Activated CD4-positive, alpha-beta T cell treated with anti-CD3 and anti-CD28 coated beads, Interleukin-2, amount 10 ng/mL, durations not matched to agents 24 days and 14 days (primary cell): ENCODE results near the gene CNOT6L. TPM values are rescaled to one million over a fixed set of nuclear protein-coding genes. Genes with fewer than 3 reads are reported as not detected.
A peak's percentile ranks its signal among the peaks of the same experiment; 100 is the strongest.

Experiments
- DNase-seq: peaks from one replicate; pipeline ENCODE4 v3.0.0; 2022
- H3K27ac Mint-ChIP-seq: one replicate; pipeline ENCODE4 v1.8.0; 2022; ENCODE audit warnings: mild to moderate bottlenecking, mixed read lengths
- H3K27me3 Mint-ChIP-seq: one replicate; pipeline ENCODE4 v1.8.0; 2022; ENCODE audit warnings: mixed read lengths
- H3K36me3 Mint-ChIP-seq: one replicate; pipeline ENCODE4 v1.8.0; 2022; ENCODE audit warnings: low read depth, mild to moderate bottlenecking, mixed read lengths
- H3K4me1 Mint-ChIP-seq: one replicate; pipeline ENCODE4 v1.8.0; 2021; ENCODE audit warnings: mixed read lengths
- H3K4me3 Mint-ChIP-seq: one replicate; pipeline ENCODE4 v1.8.0; 2022; ENCODE audit warnings: mild to moderate bottlenecking, moderate library complexity, mixed read lengths
- H3K9me3 Mint-ChIP-seq: one replicate; pipeline ENCODE4 v1.8.0; 2021; ENCODE audit warnings: mixed read lengths
- intact Hi-C: fragments of 100-400 bp; cut with micrococcal nuclease; formaldehyde crosslinking; loops from one replicate; pipeline ENCODE4 v1.15.1; 2023
- total RNA-seq: library from RNA; stranded (reverse); gene quantifications from 2 replicates; pipeline ENCODE4 v1.2.3, GENCODE V29; 2022

Gene CNOT6L
- total RNA-seq, 1 donor from 2014 or later: 105 TPM

DNA sequence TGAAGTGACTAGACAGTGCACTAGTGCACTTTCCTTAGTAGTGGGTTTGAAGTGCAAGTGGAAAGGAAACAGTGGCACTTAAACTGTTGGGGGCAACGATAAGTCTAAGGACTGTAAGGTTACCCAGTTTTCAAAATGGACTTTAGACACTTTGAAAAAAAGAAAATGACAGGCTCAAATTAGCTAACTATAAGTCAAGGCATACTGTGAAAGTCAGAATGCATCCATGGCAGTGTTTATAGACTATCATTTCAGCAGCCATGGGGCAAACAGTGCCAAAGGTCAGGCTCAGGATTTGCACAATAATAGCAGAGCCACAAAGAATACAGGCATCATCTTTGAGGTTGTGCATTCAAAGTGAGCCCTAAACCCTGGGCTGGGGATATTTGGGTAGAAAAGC is 109.1 kb downstream of the CNOT6L start:
- Mint-ChIP-seq H3K27ac (no peak overlapping the region), H3K9me3 (peaks cover 7% of the 10 kb centered on the region), H3K4me1 (peaks cover 5% of the 10 kb centered on the region), H3K27me3 (no peaks in the 10 kb centered on the region), H3K36me3 (peaks cover 24% of the 10 kb centered on the region), H3K4me3 (no peak overlapping the region)
- intact Hi-C loops: no loop called here
- no peak for DNase-seq

DNA sequence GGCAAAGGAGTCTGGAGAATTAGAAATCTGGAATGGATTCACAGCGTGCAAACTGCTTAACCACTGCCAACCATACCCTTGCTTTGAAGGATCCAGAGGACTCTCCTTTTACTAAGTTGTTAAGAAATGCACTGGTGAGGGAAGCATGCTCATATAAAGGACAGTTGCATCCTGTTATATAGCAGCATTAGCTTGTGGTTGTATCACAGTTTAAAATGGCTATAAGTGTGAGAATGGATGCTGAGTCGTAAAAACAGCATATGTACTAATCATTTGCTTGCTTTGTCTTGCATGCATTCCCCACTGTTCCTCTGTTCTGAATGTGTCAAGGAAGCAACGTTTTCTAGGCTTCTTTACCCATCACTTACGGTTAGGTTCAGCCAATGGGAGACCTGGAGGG is 112.5 kb downstream of the CNOT6L start:
- Mint-ChIP-seq H3K4me3 (no peak overlapping the region), H3K27me3 (peaks cover 11% of the 10 kb centered on the region), H3K4me1 (peaks cover 1% of the 10 kb centered on the region), H3K27ac (no peak overlapping the region), H3K9me3 (no peaks in the 10 kb centered on the region), H3K36me3 (peaks cover 8% of the 10 kb centered on the region)
- DNase-seq: no peak
- intact Hi-C loops: no loop called here

GRCh38 chr4:77703666-77704065 is 115.5 kb downstream of the CNOT6L start:
- intact Hi-C loops: no loop called here
- H3K36me3 Mint-ChIP-seq: no peaks in the 10 kb centered on the region
- H3K27ac Mint-ChIP-seq: no peak overlapping the region
- peaks cover 16% of the 10 kb centered on the region for H3K27me3 Mint-ChIP-seq
- H3K4me3 Mint-ChIP-seq: no peak overlapping the region
- H3K9me3 Mint-ChIP-seq: no peaks in the 10 kb centered on the region
- H3K4me1 Mint-ChIP-seq: peaks cover 1% of the 10 kb centered on the region
- no peak for DNase-seq

GRCh38 chr4:77701121-77701520 is 118.0 kb downstream of the CNOT6L start:
- Mint-ChIP-seq H3K36me3 (no peaks in the 10 kb centered on the region), H3K4me3 (no peak overlapping the region), H3K9me3 (no peaks in the 10 kb centered on the region), H3K4me1 (no peaks in the 10 kb centered on the region), H3K27me3 (peaks cover 16% of the 10 kb centered on the region), H3K27ac (no peak overlapping the region)
- intact Hi-C loops: no loop called here
- DNase-seq: no peak

- no peak overlapping the region for H3K27ac Mint-ChIP-seq
- H3K27me3 Mint-ChIP-seq: peaks cover 16% of the 10 kb centered on the region
- no peak overlapping the region for H3K4me3 Mint-ChIP-seq
- H3K36me3 Mint-ChIP-seq: no peaks in the 10 kb centered on the region
- H3K4me1 Mint-ChIP-seq: no peaks in the 10 kb centered on the region
- H3K9me3 Mint-ChIP-seq: peaks cover 2% of the 10 kb centered on the region
- no peak for DNase-seq
- intact Hi-C loops: loop anchor here (10.0 kb wide), 1 partner anchor 315 kb away; no protein-coding TSS in a partner anchor
Measured at GRCh38 chr4:77699731-77700210, 119.4 kb downstream of the CNOT6L start.

DNA sequence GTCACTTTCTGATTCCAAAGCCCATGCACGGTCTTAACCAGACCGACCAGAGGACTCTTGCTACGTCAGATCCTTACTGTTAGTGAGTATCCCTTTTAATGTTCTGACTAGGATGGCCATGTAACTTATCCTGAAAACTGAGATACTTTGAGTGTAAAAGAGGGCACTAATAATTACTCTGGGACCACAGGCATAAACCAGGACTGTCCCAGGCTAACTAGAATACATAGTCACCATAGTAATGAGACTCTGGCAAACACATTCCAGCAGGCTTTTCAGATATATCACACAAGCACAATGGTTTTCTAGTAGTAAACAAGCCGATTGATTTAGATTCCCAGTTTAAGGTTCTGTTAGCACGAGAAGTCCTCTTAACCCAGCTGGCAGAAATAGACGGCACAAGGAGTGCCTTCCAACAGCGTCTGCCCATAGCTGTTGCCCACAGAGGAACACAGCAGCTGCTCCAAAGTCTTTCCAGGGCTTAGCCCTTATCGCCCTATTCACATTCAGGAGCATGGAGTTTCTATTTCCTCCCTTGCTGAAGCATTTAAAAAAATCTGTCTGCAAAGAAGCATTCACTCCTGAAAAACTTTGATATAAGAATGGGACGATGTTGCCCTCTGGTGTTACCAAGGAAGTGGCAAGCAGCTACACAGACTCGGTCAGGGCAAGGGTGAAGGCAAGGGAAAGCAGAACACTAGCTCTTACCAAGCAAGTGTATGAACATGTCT is 121.1 kb downstream of the CNOT6L start:
- H3K4me3 Mint-ChIP-seq: no peak overlapping the region
- H3K27me3 Mint-ChIP-seq: peaks cover 13% of the 10 kb centered on the region
- peaks cover 7% of the 10 kb centered on the region for H3K9me3 Mint-ChIP-seq
- intact Hi-C loops: loop anchor here (10.0 kb wide), 1 partner anchor 313 kb away; no protein-coding TSS in a partner anchor
- no peak overlapping the region for H3K27ac Mint-ChIP-seq
- no peaks in the 10 kb centered on the region for H3K36me3 Mint-ChIP-seq
- no peaks in the 10 kb centered on the region for H3K4me1 Mint-ChIP-seq
- DNase-seq: peak; percentile 57

DNA sequence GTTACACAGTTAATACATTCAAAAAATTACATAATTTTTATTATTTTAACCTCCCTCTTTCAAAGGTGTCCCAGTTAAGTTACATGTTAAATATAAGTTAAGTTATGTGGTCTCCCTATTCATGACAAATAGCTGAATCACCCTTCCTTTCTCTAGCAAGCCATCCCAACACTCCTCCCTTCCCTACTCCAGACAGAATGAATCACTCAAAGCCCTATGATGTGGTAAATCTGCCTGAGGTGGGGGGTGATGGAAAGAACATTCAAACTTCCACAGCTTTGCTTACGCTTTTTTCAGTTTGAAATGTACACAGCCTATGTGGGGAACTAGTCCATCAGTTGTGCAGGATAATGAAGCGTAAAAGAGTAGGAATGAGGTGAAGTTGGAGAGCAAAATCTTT is 123.4 kb downstream of the CNOT6L start:
- no peak for DNase-seq
- intact Hi-C loops: loop anchor here (10.0 kb wide), 1 partner anchor 311 kb away; no protein-coding TSS in a partner anchor
- Mint-ChIP-seq H3K9me3 (peaks cover 7% of the 10 kb centered on the region), H3K4me3 (no peak overlapping the region), H3K4me1 (no peaks in the 10 kb centered on the region), H3K27ac (no peak overlapping the region), H3K27me3 (peaks cover 5% of the 10 kb centered on the region), H3K36me3 (no peaks in the 10 kb centered on the region)

- Mint-ChIP-seq H3K9me3 (peaks cover 7% of the 10 kb centered on the region), H3K27me3 (peaks cover 4% of the 10 kb centered on the region), H3K4me3 (no peak overlapping the region), H3K4me1 (no peaks in the 10 kb centered on the region), H3K27ac (no peak overlapping the region), H3K36me3 (no peaks in the 10 kb centered on the region)
- intact Hi-C loops: loop anchor here (10.0 kb wide), 1 partner anchor 308 kb away; no protein-coding TSS in a partner anchor
- DNase-seq: no peak
Measured at GRCh38 chr4:77692847-77693432, 126.2 kb downstream of the CNOT6L start.

GRCh38 chr4:77681792-77682191 is 137.4 kb downstream of the CNOT6L start:
- intact Hi-C loops: no loop called here
- H3K4me1 Mint-ChIP-seq: no peaks in the 10 kb centered on the region
- H3K36me3 Mint-ChIP-seq: no peaks in the 10 kb centered on the region
- no peak overlapping the region for H3K27ac Mint-ChIP-seq
- H3K9me3 Mint-ChIP-seq: peaks cover 23% of the 10 kb centered on the region
- DNase-seq: no peak
- peaks cover 21% of the 10 kb centered on the region for H3K27me3 Mint-ChIP-seq
- no peak overlapping the region for H3K4me3 Mint-ChIP-seq

DNA sequence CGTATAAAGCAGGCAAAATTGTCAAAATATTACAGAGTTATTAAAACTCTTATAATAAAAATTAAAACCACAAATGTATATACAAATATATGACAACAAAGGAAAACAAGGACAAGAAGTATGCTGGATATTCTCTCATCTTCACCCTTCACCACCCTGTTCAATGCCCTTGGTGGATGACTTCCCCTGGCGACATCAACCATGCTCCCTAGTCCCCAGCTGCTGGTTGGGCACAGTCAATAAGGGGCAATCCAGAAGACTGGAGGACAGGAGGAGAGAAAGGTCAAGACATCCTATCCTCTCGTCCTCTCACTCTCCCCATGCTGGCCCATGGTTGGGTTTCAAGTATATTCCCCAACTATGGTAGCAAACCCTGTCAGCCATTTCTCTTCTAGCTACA is 142.3 kb downstream of the CNOT6L start:
- intact Hi-C loops: no loop called here
- H3K36me3 Mint-ChIP-seq: no peaks in the 10 kb centered on the region
- no peak overlapping the region for H3K27ac Mint-ChIP-seq
- no peak overlapping the region for H3K4me3 Mint-ChIP-seq
- peaks cover 6% of the 10 kb centered on the region for H3K9me3 Mint-ChIP-seq
- no peak for DNase-seq
- H3K27me3 Mint-ChIP-seq: peaks cover 11% of the 10 kb centered on the region
- no peaks in the 10 kb centered on the region for H3K4me1 Mint-ChIP-seq

GRCh38 chr4:77671051-77671450 is 148.1 kb downstream of the CNOT6L start:
- H3K36me3 Mint-ChIP-seq: no peaks in the 10 kb centered on the region
- no peaks in the 10 kb centered on the region for H3K9me3 Mint-ChIP-seq
- no peaks in the 10 kb centered on the region for H3K27me3 Mint-ChIP-seq
- no peak overlapping the region for H3K27ac Mint-ChIP-seq
- H3K4me1 Mint-ChIP-seq: no peaks in the 10 kb centered on the region
- intact Hi-C loops: no loop called here
- no peak for DNase-seq
- H3K4me3 Mint-ChIP-seq: no peak overlapping the region

DNA sequence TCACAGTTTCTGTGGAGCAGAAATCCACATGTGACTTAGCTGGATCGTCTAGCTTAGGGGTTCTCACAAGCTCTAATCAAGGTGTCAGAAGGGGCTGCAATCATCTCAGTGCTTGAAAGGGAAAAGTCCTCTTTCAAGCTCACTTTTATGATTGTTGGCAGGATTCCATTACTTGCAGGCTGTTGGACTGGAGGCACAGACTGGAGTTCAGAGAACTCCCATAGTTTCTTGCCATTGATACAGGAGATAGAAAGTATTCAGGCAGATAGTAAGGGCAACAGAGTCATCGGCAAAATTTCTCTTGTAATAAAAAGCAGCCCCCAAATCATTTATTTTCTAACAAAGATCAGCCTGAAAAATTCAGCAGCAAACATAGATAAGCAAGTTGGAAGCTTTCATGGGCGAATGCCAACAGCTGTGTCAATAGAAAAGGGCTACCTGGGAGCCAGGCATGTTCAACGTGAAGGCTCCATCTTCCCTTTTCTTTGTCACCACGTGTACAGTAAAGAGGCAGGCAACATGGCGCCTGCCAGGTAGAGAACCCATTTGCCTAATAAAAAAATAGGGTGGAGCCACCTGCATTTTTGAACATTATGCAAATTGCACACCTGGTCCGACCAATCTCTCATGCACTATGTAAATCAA is 149.1 kb downstream of the CNOT6L start:
- Mint-ChIP-seq H3K27me3 (peaks cover under 1% of the 10 kb centered on the region), H3K4me1 (no peaks in the 10 kb centered on the region), H3K27ac (no peak overlapping the region), H3K36me3 (no peaks in the 10 kb centered on the region), H3K4me3 (no peak overlapping the region), H3K9me3 (no peaks in the 10 kb centered on the region)
- intact Hi-C loops: no loop called here
- DNase-seq: no peak

DNA sequence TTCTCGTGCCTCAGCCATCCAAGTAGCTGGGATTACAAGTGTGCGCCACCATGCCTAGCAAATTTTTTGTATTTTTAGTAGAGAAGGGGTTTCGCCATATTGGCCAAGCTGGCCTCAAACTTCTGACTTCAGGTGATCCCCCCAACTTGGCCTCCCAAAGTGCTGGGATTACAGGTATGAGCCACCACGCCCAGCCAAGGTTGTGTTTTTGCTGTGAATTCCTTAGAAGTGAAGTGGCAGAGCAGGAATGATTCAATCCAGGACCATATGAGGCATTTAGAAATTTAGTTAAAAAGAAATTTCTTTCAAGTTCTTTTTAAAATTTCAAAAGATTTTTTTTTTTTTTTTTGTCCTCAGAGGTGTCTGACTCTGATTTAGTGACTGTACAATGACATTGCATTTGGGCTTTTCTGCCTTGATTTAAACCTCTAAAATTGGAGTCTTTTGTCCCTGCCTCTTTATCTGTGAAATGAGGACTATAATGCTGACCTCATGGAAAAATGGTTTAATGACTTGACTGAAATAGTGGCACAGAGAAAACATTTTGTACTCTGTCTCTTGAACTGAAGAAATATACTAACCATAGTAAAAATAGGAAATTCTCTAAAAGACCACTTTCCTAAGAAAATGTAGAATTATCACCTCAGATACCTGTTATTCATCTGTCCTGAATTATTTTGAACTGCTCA is 153.6 kb downstream of the CNOT6L start:
- H3K27ac Mint-ChIP-seq: no peak overlapping the region
- H3K4me3 Mint-ChIP-seq: no peak overlapping the region
- H3K36me3 Mint-ChIP-seq: no peaks in the 10 kb centered on the region
- peaks cover 2% of the 10 kb centered on the region for H3K27me3 Mint-ChIP-seq
- H3K9me3 Mint-ChIP-seq: no peaks in the 10 kb centered on the region
- H3K4me1 Mint-ChIP-seq: no peaks in the 10 kb centered on the region
- intact Hi-C loops: no loop called here
- DNase-seq: no peak
